Subcutaneous abdominal adipose tissue (tissue), 5 donors: Measurements from ENCODE around the gene BEST3.

Experiments used
- H3K27ac ChIP-seq: one replicate; pipeline ENCODE4 v1.7.0; 2013; ENCODE audit warnings: low read depth, mild to moderate bottlenecking, inconsistent platforms, low read length, moderate library complexity
- H3K27me3 ChIP-seq, 5 donors: one replicate each; pipeline ENCODE4 v1.7.0; 2013; ENCODE audit warnings: low read length in 5 of 5, inconsistent platforms in 1 of 5; ENCODE audit not compliant: control insufficient read depth in 5 of 5, insufficient read depth in 4 of 5
- H3K36me3 ChIP-seq, 5 donors: one replicate each; pipeline ENCODE4 v1.7.0; 2013; ENCODE audit warnings: low read length in 5 of 5; ENCODE audit not compliant: control insufficient read depth in 5 of 5, insufficient read depth in 5 of 5
- H3K4me1 ChIP-seq, 5 donors: one replicate each; pipeline ENCODE4 v1.7.0; 2013; ENCODE audit warnings: low read length in 5 of 5, mild to moderate bottlenecking in 3 of 5, moderate library complexity in 1 of 5; ENCODE audit not compliant: control insufficient read depth in 5 of 5, insufficient read depth in 5 of 5
- H3K4me3 ChIP-seq, 5 donors: one replicate each; pipeline ENCODE4 v1.7.0; 2013; ENCODE audit warnings: low read length in 5 of 5, low read depth in 1 of 5
- H3K9ac ChIP-seq, 5 donors: one replicate each; pipeline ENCODE4 v1.7.0; 2013; ENCODE audit warnings: low read length in 5 of 5, mild to moderate bottlenecking in 4 of 5, moderate library complexity in 3 of 5
- H3K9me3 ChIP-seq, 5 donors: one replicate each; pipeline ENCODE4 v1.7.0; 2013; ENCODE audit warnings: low read length in 5 of 5; ENCODE audit not compliant: control insufficient read depth in 5 of 5
- donor health status: healthy.
- donor health status: healthy.
- donor health status: healthy.
- donor health status: healthy.
- donor health status: healthy.

BEST3 gene

GRCh38 chr12:69698769-69699540 lies at the start of gene BEST3:
TSS of gene BEST3 (minus strand) at chr12:69699303. CDS start at chr12:69697798, 1,505 bp downstream.
- no peaks in the 10 kb centered on the region for H3K4me1 ChIP-seq
- H3K36me3 ChIP-seq, result no peaks in the 10 kb centered on the region
- no peak within 1 kb of the TSS for H3K27ac ChIP-seq
- no peak within 1 kb of the TSS for H3K4me3 ChIP-seq
- no peak within 1 kb of the TSS for H3K9ac ChIP-seq
- H3K9me3 ChIP-seq, result no peaks in the 10 kb centered on the region
- H3K27me3 ChIP-seq, result no peaks in the 10 kb centered on the region

GRCh38 chr12:69744109-69744508 lies 45.0 kb upstream of the BEST3 start:
- Histone ChIP-seq H3K9ac (no peak overlapping the region), H3K27me3 (no peaks in the 10 kb centered on the region), H3K27ac (no peak overlapping the region), H3K9me3 (no peaks in the 10 kb centered on the region), H3K4me1 (peaks cover 2 to 14% (median 11%) of the 10 kb centered on the region in 5 donors), H3K4me3 (no peak overlapping the region), H3K36me3 (no peaks in the 10 kb centered on the region)

- Histone ChIP-seq H3K4me1 (peaks cover 2 to 17% (median 11%) of the 10 kb centered on the region in 5 donors), H3K4me3 (peak overlapping the region; percentile 61 to 89 (median 82)), H3K27ac (no peak overlapping the region), H3K9ac (peak overlapping the region in 4 of 5 donors; percentile 56 to 76 (median 72)), H3K27me3 (no peaks in the 10 kb centered on the region), H3K9me3 (no peaks in the 10 kb centered on the region), H3K36me3 (no peaks in the 10 kb centered on the region)
Observed at GRCh38 chr12:69739287-69740191, 40.4 kb upstream of the BEST3 start.

GRCh38 chr12:69738351-69739286 lies 39.5 kb upstream of the BEST3 start, which contains the start of gene RAB3IP:
TSS of gene RAB3IP (plus strand) at chr12:69738860. CDS start at chr12:69755409, 16,549 bp downstream.
- H3K9me3 ChIP-seq, result no peaks in the 10 kb centered on the region
- no peaks in the 10 kb centered on the region for H3K27me3 ChIP-seq

GRCh38 chr12:69733638-69734037 lies 34.5 kb upstream of the BEST3 start:
- Histone ChIP-seq H3K36me3 (no peaks in the 10 kb centered on the region), H3K4me3 (no peak overlapping the region), H3K27me3 (no peaks in the 10 kb centered on the region), H3K9ac (no peak overlapping the region), H3K4me1 (peaks cover 0 to 6% (median 2%) of the 10 kb centered on the region in 5 donors), H3K27ac (no peak overlapping the region), H3K9me3 (no peaks in the 10 kb centered on the region)

More at GRCh38 chr12:69738351-69739286, 39.5 kb upstream of the BEST3 start, which contains the start of gene RAB3IP:
- Histone ChIP-seq H3K27ac (no peak within 1 kb of the TSS), H3K9ac (peak within 1 kb of the TSS in 4 of 5 donors; percentile 65 to 76 (median 74)), H3K4me3 (peak within 1 kb of the TSS; percentile 79 to 89 (median 84)), H3K36me3 (no peaks in the 10 kb centered on the region), H3K4me1 (peaks cover 2 to 17% (median 11%) of the 10 kb centered on the region in 5 donors)

GRCh38 chr12:69732088-69732487 lies 33.0 kb upstream of the BEST3 start:
- Histone ChIP-seq H3K9ac (no peak overlapping the region), H3K27me3 (no peaks in the 10 kb centered on the region), H3K4me3 (no peak overlapping the region), H3K36me3 (no peaks in the 10 kb centered on the region), H3K9me3 (no peaks in the 10 kb centered on the region), H3K27ac (no peak overlapping the region), H3K4me1 (no peaks in the 10 kb centered on the region)

GRCh38 chr12:69726922-69727321 lies 27.8 kb upstream of the BEST3 start:
- Histone ChIP-seq H3K4me1 (no peaks in the 10 kb centered on the region), H3K27ac (no peak overlapping the region), H3K4me3 (no peak overlapping the region), H3K27me3 (no peaks in the 10 kb centered on the region), H3K9ac (no peak overlapping the region), H3K36me3 (no peaks in the 10 kb centered on the region), H3K9me3 (no peaks in the 10 kb centered on the region)

GRCh38 chr12:69720750-69721149 lies 21.6 kb upstream of the BEST3 start:
- Histone ChIP-seq H3K9me3 (no peaks in the 10 kb centered on the region), H3K27me3 (no peaks in the 10 kb centered on the region), H3K4me1 (peaks cover 0 to 16% (median 0%) of the 10 kb centered on the region in 5 donors), H3K4me3 (no peak overlapping the region), H3K27ac (no peak overlapping the region), H3K9ac (no peak overlapping the region), H3K36me3 (no peaks in the 10 kb centered on the region)
